RWPE2 (cell line): ENCODE data around the gene APOBEC3H.

ENCODE experiments used
- ATAC-seq: fragments of 200-7000 bp; cut with Tn5 transposase; 3 replicates; pipeline ENCODE4 v1.9.1; 2021; ENCODE audit warnings: low read depth
- DNase-seq: peaks from one replicate; pipeline ENCODE4 v3.0.0-alpha.2; 2020; ENCODE audit warnings: low spot score
- H3K27ac ChIP-seq: fragments of 450-650 bp; 2 replicates; pipeline ENCODE4 v1.5.1; 2017; ENCODE audit warnings: mild to moderate bottlenecking; ENCODE audit not compliant: poor library complexity, severe bottlenecking
- H3K27me3 ChIP-seq: fragments of 250-450 bp; sonication (Bioruptor Pico); 2 replicates; pipeline ENCODE4 v1.5.1; 2021; ENCODE audit warnings: mild to moderate bottlenecking, moderate library complexity; ENCODE audit not compliant: insufficient read depth, poor library complexity, severe bottlenecking
- H3K36me3 ChIP-seq: fragments of 250-450 bp; sonication (Bioruptor Pico); 2 replicates; pipeline ENCODE4 v1.5.1; 2020; ENCODE audit warnings: low read depth, mild to moderate bottlenecking, moderate library complexity
- H3K4me1 ChIP-seq: fragments of 250-450 bp; sonication (Bioruptor Pico); 2 replicates; pipeline ENCODE4 v1.5.1; 2021; ENCODE audit warnings: mild to moderate bottlenecking, moderate library complexity; ENCODE audit not compliant: insufficient read depth, poor library complexity, severe bottlenecking
- H3K4me3 ChIP-seq: fragments of 250-450 bp; sonication (Bioruptor Pico); 2 replicates; pipeline ENCODE4 v1.5.1; 2021; ENCODE audit warnings: mild to moderate bottlenecking, moderate library complexity; ENCODE audit not compliant: severe bottlenecking
- H3K9me3 ChIP-seq: fragments of 250-450 bp; sonication (Bioruptor Pico); 2 replicates; pipeline ENCODE4 v1.5.1; 2021; ENCODE audit warnings: mild to moderate bottlenecking, moderate library complexity; ENCODE audit not compliant: severe bottlenecking
- TF ChIP-seq, protein P1 (sequence below): fragments of 450-650 bp; IDR thresholded peaks from one replicate; pipeline ENCODE4 v1.5.1; 2017; ENCODE audit warnings: mild to moderate bottlenecking, moderate library complexity; ENCODE audit not compliant: poor library complexity, severe bottlenecking

The APOBEC3H gene

GRCh38 chr22:39101226-39101625 is 4.2 kb downstream of the APOBEC3H start:
- H3K27ac ChIP-seq: no peak overlapping the region
- H3K9me3 ChIP-seq: no peaks in the 10 kb centered on the region
- TF ChIP-seq, protein P1, sequence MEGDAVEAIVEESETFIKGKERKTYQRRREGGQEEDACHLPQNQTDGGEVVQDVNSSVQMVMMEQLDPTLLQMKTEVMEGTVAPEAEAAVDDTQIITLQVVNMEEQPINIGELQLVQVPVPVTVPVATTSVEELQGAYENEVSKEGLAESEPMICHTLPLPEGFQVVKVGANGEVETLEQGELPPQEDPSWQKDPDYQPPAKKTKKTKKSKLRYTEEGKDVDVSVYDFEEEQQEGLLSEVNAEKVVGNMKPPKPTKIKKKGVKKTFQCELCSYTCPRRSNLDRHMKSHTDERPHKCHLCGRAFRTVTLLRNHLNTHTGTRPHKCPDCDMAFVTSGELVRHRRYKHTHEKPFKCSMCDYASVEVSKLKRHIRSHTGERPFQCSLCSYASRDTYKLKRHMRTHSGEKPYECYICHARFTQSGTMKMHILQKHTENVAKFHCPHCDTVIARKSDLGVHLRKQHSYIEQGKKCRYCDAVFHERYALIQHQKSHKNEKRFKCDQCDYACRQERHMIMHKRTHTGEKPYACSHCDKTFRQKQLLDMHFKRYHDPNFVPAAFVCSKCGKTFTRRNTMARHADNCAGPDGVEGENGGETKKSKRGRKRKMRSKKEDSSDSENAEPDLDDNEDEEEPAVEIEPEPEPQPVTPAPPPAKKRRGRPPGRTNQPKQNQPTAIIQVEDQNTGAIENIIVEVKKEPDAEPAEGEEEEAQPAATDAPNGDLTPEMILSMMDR: no peak
- DNase-seq (no peak), ATAC-seq (no peak)
- H3K4me1 ChIP-seq: peaks cover 20% of the 10 kb centered on the region
- H3K4me3 ChIP-seq: no peak overlapping the region
- no peaks in the 10 kb centered on the region for H3K27me3 ChIP-seq
- H3K36me3 ChIP-seq: no peaks in the 10 kb centered on the region

DNA sequence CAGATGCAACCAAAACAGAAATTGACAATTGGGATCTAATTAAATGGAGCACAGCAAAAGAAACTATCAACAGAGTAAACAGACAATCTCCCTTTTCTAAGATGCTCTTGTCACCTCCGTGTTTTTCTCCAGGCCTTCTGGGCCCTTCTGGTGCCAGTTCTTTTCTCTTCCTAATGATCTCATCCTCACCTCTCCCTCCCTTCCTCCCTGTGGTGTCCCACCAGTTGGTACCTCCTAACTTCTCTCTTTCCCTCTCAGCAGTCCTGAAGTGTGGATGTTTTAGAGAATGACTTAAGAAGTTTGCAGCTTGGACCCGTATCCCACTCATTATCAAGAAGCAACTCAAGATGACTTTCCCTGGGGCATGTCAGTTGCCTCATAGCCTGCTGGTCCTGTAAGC is 6.4 kb downstream of the APOBEC3H start:
- DNase-seq (no peak), ATAC-seq (no peak)
- H3K36me3 ChIP-seq: no peaks in the 10 kb centered on the region
- H3K9me3 ChIP-seq: no peaks in the 10 kb centered on the region
- no peak overlapping the region for H3K27ac ChIP-seq
- H3K4me1 ChIP-seq: peaks cover under 1% of the 10 kb centered on the region
- no peak overlapping the region for H3K4me3 ChIP-seq
- H3K27me3 ChIP-seq: no peaks in the 10 kb centered on the region
- TF ChIP-seq, protein P1: no peak

- DNase-seq: no peak
- TF ChIP-seq, protein P1: no peak
- H3K9me3 ChIP-seq: no peaks in the 10 kb centered on the region
- no peak overlapping the region for H3K27ac ChIP-seq
- ATAC-seq: no peak
- no peaks in the 10 kb centered on the region for H3K27me3 ChIP-seq
- H3K4me1 ChIP-seq: peaks cover 6% of the 10 kb centered on the region
- no peaks in the 10 kb centered on the region for H3K36me3 ChIP-seq
- H3K4me3 ChIP-seq: no peak overlapping the region
Measured at GRCh38 chr22:39106326-39106725, 9.3 kb downstream of the APOBEC3H start.

DNA sequence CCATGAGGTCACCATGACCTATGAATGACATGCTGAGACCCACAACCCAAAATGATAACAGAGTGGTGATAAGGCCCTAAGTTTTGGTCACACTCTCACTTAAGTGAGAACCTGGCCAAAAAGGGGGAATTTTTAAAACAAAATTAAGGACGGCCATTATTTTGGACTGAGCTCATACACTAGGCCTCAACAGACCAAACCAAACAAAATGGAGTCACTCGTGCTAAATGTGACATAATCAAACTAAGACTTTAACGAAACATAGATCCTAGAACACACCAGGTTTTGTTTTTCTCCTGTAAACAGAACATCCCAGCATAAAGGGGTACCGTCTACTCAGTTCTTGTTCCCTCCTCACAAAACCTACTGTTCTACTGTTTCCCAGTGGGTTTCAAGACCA is 11.4 kb downstream of the APOBEC3H start:
- DNase-seq (no peak), ATAC-seq (no peak)
- H3K4me3 ChIP-seq: no peak overlapping the region
- H3K9me3 ChIP-seq: no peaks in the 10 kb centered on the region
- H3K27ac ChIP-seq: no peak overlapping the region
- H3K27me3 ChIP-seq: no peaks in the 10 kb centered on the region
- H3K36me3 ChIP-seq: no peaks in the 10 kb centered on the region
- TF ChIP-seq, protein P1: no peak
- H3K4me1 ChIP-seq: peaks cover 6% of the 10 kb centered on the region

DNA sequence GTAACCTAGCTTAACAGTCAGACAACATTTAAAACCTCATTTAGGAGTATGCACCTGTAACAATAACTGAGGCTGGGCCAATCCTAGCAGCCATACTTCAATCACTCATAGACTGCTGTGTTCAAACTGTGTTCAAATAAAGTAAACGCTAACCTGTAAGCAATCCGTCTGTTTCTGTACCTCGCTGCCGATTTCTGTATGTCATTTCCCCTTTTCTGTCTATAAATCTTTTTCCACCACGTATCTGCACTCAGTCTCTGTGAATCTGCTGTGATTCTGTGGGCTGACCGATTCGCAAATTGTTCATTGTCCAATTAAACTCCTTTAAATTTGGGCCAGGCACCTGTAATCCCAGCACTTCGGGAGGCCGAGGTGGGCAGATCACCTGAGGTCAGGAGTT is 12.3 kb downstream of the APOBEC3H start:
- peaks cover 6% of the 10 kb centered on the region for H3K4me1 ChIP-seq
- H3K36me3 ChIP-seq: no peaks in the 10 kb centered on the region
- TF ChIP-seq, protein P1: no peak
- H3K4me3 ChIP-seq: no peak overlapping the region
- no peaks in the 10 kb centered on the region for H3K9me3 ChIP-seq
- H3K27ac ChIP-seq: no peak overlapping the region
- DNase-seq (no peak), ATAC-seq (no peak)
- H3K27me3 ChIP-seq: no peaks in the 10 kb centered on the region
